ENCODE results near the gene MMP15. TPM values are rescaled to one million over a fixed set of nuclear protein-coding genes. Genes with fewer than 3 reads are reported as not detected.

The MMP15 gene
- total and polyA plus RNA-seq, 2 donors (not counting 3 experiments of a cell fraction or from before 2014, with no cell fraction given) = 12.6 to 16.0 TPM

DNA sequence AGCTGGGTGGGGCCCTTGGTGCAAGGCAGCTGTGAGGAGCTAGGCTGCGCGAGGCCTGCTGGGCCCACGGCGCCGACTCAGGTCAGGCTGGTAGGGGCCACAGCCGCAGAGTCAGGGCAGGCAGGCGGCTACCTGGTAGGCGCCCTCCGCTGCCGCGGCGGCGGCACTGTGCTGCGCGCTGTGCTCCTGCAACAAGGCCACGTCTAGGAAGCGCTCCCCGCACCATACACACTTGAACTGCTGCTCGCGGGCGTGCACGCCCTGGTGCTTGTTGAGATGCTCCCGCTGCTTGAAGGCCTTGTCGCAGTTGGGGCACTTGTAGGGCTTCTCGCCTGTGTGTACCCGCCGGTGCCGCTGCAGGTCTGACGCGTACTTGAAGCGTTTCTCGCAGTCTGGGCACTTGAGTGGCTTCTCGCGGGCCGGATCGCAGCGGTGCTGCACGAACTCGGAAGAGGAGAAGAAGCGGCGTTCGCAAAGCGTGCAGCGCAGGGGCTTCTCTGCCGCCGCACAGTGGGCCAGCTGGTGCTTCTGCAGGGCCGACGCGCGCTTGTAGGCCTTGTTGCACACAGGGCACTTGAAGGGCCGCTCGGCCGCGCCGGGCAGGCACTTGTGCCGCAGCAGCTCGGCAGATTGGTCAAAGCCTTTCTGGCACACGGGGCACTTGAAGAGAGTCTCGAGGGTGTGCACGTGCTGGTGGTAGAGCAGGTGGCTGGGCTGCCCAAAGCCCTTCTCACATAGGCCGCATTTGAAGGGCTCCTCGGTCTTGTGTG is 29.0 kb upstream of the MMP15 start:
- Histone ChIP-seq H3K27me3 (ENCODE audit: control insufficient read depth in 2 of 2, insufficient read depth in 2 of 2, low read length in 2 of 2) (no peaks in the 10 kb centered on the region), H3K9me3 (replicated peaks; ENCODE audit: control insufficient read depth, insufficient read depth, low read length) (no peaks in the 10 kb centered on the region), H3K9me1 (replicated peaks; ENCODE audit: control insufficient read depth, extremely low read depth, insufficient read depth, low read length) (no peaks in the 10 kb centered on the region), H3K4me3 (replicated peaks in 1 of 3; ENCODE audit: insufficient read depth in 1 of 3, low read depth in 1 of 3, low read length in 3 of 3) (no peak overlapping the region), H3K4me2 (ENCODE audit: insufficient read depth, low read length) (no peak overlapping the region), H3K4me1 (ENCODE audit: control insufficient read depth, extremely low read depth, insufficient read depth, low read length) (peaks cover 18% of the 10 kb centered on the region), H3K36me3 (ENCODE audit: control insufficient read depth in 2 of 2, extremely low read depth in 1 of 2, insufficient read depth in 2 of 2, low read length in 2 of 2) (peaks cover 0 to 16% of the 10 kb centered on the region in 2 experiments), H3K79me2 (ENCODE audit: control insufficient read depth, insufficient read depth, low read length) (peaks cover under 1% of the 10 kb centered on the region), H4K20me1 (replicated peaks; ENCODE audit: control insufficient read depth, extremely low read depth, insufficient read depth, low read length) (no peaks in the 10 kb centered on the region), H2AFZ (ENCODE audit: low read depth, low read length) (no peak overlapping the region), H3K27ac (ENCODE audit: insufficient read depth, low read depth, low read length) (no peak overlapping the region), H3K9ac (replicated peaks; ENCODE audit: extremely low read depth, insufficient read depth, low read length) (no peak overlapping the region)
- intact Hi-C loops (cut with micrococcal nuclease) = no loop called here
- CTCF ChIA-PET = interaction anchor here (1.9 kb wide), 1 partner anchor 90 kb away, joined by 8 read pairs; no protein-coding TSS in a partner anchor
- FAIRE-seq = no peak
- POLR2A ChIA-PET = no interaction called here
- TF ChIP-seq GATA2 (IDR thresholded peaks at IDR 0.05; ENCODE audit: insufficient read depth, insufficient read length, low read depth, low read length) (no peak), FOS (IDR thresholded peaks at IDR 0.05; ENCODE audit: borderline replicate concordance, insufficient read depth, low read length) (no peak), EZH2 (IDR thresholded peaks at IDR 0.05; ENCODE audit: borderline replicate concordance, low read depth, low read length, severe bottlenecking) (no peak), JUN (IDR thresholded peaks at IDR 0.05; ENCODE audit: borderline replicate concordance, insufficient read depth, insufficient read length, low read depth) (no peak), MYC (IDR thresholded peaks at IDR 0.05; ENCODE audit: low read depth, low read length) (no peak), POLR2AphosphoS5 (IDR thresholded peaks at IDR 0.05; ENCODE audit: insufficient read depth, low read depth, low read length) (no peak), POLR2A (IDR thresholded peaks at IDR 0.05; ENCODE audit: low read depth, low read length) (no peak)
- TF ChIP-seq, protein P1, sequence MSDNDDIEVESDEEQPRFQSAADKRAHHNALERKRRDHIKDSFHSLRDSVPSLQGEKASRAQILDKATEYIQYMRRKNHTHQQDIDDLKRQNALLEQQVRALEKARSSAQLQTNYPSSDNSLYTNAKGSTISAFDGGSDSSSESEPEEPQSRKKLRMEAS (IDR thresholded peaks at IDR 0.05; ENCODE audit: insufficient read depth, insufficient read length) = no peak
- TF ChIP-seq, protein P2, sequence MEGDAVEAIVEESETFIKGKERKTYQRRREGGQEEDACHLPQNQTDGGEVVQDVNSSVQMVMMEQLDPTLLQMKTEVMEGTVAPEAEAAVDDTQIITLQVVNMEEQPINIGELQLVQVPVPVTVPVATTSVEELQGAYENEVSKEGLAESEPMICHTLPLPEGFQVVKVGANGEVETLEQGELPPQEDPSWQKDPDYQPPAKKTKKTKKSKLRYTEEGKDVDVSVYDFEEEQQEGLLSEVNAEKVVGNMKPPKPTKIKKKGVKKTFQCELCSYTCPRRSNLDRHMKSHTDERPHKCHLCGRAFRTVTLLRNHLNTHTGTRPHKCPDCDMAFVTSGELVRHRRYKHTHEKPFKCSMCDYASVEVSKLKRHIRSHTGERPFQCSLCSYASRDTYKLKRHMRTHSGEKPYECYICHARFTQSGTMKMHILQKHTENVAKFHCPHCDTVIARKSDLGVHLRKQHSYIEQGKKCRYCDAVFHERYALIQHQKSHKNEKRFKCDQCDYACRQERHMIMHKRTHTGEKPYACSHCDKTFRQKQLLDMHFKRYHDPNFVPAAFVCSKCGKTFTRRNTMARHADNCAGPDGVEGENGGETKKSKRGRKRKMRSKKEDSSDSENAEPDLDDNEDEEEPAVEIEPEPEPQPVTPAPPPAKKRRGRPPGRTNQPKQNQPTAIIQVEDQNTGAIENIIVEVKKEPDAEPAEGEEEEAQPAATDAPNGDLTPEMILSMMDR (IDR thresholded peaks at IDR 0.05; ENCODE audit: extremely low read depth in 1 of 2, insufficient read depth in 1 of 2, low read depth in 1 of 2, low read length in 2 of 2) = no peak
- dilution Hi-C loops (cut with MboI; ENCODE audit: extremely low pct_ligation_motif_present, low sequenced_read_pairs) = no loop called here
- no peak for DNase-seq (ENCODE audit: low read depth, low spot score)
- BruUV-seq (replicated peaks) = no TSS peak

Data from endothelial cell of umbilical vein (primary cell).